NT2/D1 (cell line): Measurements from ENCODE around the gene CGB2.

ENCODE experiments used
- YY1 ChIP-seq: IDR thresholded peaks from 2 replicates; pipeline ENCODE4 v1.6.1; 2011; ENCODE audit not compliant: insufficient read length, insufficient read depth
- ZNF274 ChIP-seq: IDR thresholded peaks from 2 replicates; pipeline ENCODE4 v1.6.1; 2011; ENCODE audit warnings: mild to moderate bottlenecking, low read depth, low read length

- no peak for TF ChIP-seq ZNF274
- TF ChIP-seq YY1, result no peak
Observed at GRCh38 chr19:49059053-49059452, 27.4 kb downstream of the CGB2 start.
